Tibial nerve (tissue), 4 donors: Measurements from ENCODE around the gene LRP1. TPM values are rescaled to one million over a fixed set of nuclear protein-coding genes. Genes with fewer than 3 reads are reported as not detected.

Experiments used
- DNase-seq, 2 donors: peaks; one replicate each; pipeline ENCODE4 v3.0.0-alpha.2; 2019; ENCODE audit warnings: low spot score in 2 of 2
- H3K27ac ChIP-seq, 4 donors: fragments of 200-600 bp; sonication (generic) in 3 of 4; one replicate each; pipeline ENCODE4 v1.5.1; 2017 to 2019; ENCODE audit warnings: mild to moderate bottlenecking in 1 of 4
- H3K27me3 ChIP-seq, 2 donors: fragments of 200-600 bp; sonication (generic) in 1 of 2; one replicate each; pipeline versions ENCODE4 v1.5.1 to v1.6.0; 2017 to 2019
- H3K36me3 ChIP-seq, 3 donors: fragments of 200-600 bp; sonication (generic); one replicate each; pipeline ENCODE4 v1.5.1; 2018 to 2019
- H3K4me1 ChIP-seq, 4 donors: fragments of 200-600 bp; sonication (generic) in 3 of 4; one replicate each; pipeline ENCODE4 v1.5.1; 2017 to 2019
- H3K4me3 ChIP-seq, 4 donors: fragments of 200-600 bp; sonication (generic) in 3 of 4; one replicate each; pipeline ENCODE4 v1.5.1; 2017 to 2019; ENCODE audit warnings: mild to moderate bottlenecking in 1 of 4, moderate library complexity in 1 of 4
- H3K9me3 ChIP-seq, 4 donors: fragments of 200-600 bp; sonication (generic) in 3 of 4; one replicate each; pipeline ENCODE4 v1.5.1; 2017 to 2019
- CTCF ChIP-seq, 5 experiments: fragments of 200-600 bp in 3 of 5; fragments of 450-650 bp in 2 of 5; sonication (generic) in 3 of 5; IDR thresholded peaks; one replicate each; pipeline ENCODE4 v1.5.1; 2016 to 2019; ENCODE audit warnings: antibody characterized with exemption in 5 of 5, mild to moderate bottlenecking in 3 of 5, moderate library complexity in 2 of 5
- EP300 ChIP-seq, 2 donors: sonication (generic); formaldehyde crosslinking; IDR thresholded peaks; one replicate each; pipeline ENCODE4 v1.6.1; 2017; ENCODE audit warnings: antibody characterized with exemption in 2 of 2, mild to moderate bottlenecking in 1 of 2
- POLR2A ChIP-seq, 2 donors: fragments of 450-650 bp; IDR thresholded peaks; one replicate each; pipeline ENCODE4 v1.6.1; 2017; ENCODE audit warnings: antibody characterized with exemption in 2 of 2, mild to moderate bottlenecking in 2 of 2, moderate library complexity in 2 of 2
- WGBS, 2 donors: methylation state at CpG; one replicate each; pipeline ENCODE4 v1.1.5; 2018; 5-methylcytosine and 5-hydroxymethylcytosine counted together
- total RNA-seq, 4 donors: library from RNA; depleted of rRNA; stranded (reverse); fragments of >200 nt; gene quantifications; one replicate each; pipeline ENCODE4 v1.1.0, GENCODE V29; 2016

Gene LRP1
- total RNA-seq, 4 donors from 2014 or later: 410 to 653 (median 527) TPM

GRCh38 chr12:57239587-57240065 is 111.3 kb downstream of the LRP1 start:
- no peak for TF ChIP-seq POLR2A (IDR thresholded peaks at IDR 0.05)
- no peak for TF ChIP-seq CTCF (IDR thresholded peaks at IDR 0.05)
- no peak for TF ChIP-seq EP300 (IDR thresholded peaks at IDR 0.05)
- peaks cover 5 to 96% (median 66%) of the 10 kb centered on the region in 4 donors for H3K4me1 ChIP-seq
- H3K27me3 ChIP-seq: peaks cover 8 to 80% of the 10 kb centered on the region in 2 donors

GRCh38 chr12:57240066-57240921 is 112.0 kb downstream of the LRP1 start:
- TF ChIP-seq CTCF (IDR thresholded peaks at IDR 0.05) (peak in 1 of 5 experiments; percentile 8), POLR2A (IDR thresholded peaks at IDR 0.05) (no peak), EP300 (IDR thresholded peaks at IDR 0.05) (no peak)
- 1 to 2% methylated on average over 59 to 62 of the region's 72 CpGs for WGBS, 2 donors
- no peak for DNase-seq
- Histone ChIP-seq H3K4me1 (peaks cover 5 to 90% (median 62%) of the 10 kb centered on the region in 4 donors), H3K27ac (no peak overlapping the region), H3K36me3 (no peaks in the 10 kb centered on the region), H3K4me3 (peak overlapping the region; percentile 10 to 55 (median 46)), H3K9me3 (no peaks in the 10 kb centered on the region), H3K27me3 (peaks cover 8 to 80% of the 10 kb centered on the region in 2 donors)

More at GRCh38 chr12:57239587-57240065, 111.3 kb downstream of the LRP1 start:
- no peak for DNase-seq
- H3K4me3 ChIP-seq: peak overlapping the region in 3 of 4 donors; percentile 10 to 55 (median 45)
- H3K9me3 ChIP-seq: no peaks in the 10 kb centered on the region
- no peak overlapping the region for H3K27ac ChIP-seq
- H3K36me3 ChIP-seq: peaks cover 0 to 3% (median 0%) of the 10 kb centered on the region in 3 donors
- 2% methylated on average over 14 of the region's 14 CpGs for WGBS, 2 donors

GRCh38 chr12:57240926-57241401 is 112.7 kb downstream of the LRP1 start:
- no peak for DNase-seq
- Histone ChIP-seq H3K36me3 (no peaks in the 10 kb centered on the region), H3K27me3 (peaks cover 8 to 80% of the 10 kb centered on the region in 2 donors), H3K27ac (no peak overlapping the region), H3K9me3 (no peaks in the 10 kb centered on the region), H3K4me3 (peak overlapping the region in 1 of 4 donors; percentile 55), H3K4me1 (peaks cover 5 to 83% (median 60%) of the 10 kb centered on the region in 4 donors)
- TF ChIP-seq POLR2A (IDR thresholded peaks at IDR 0.05) (no peak), CTCF (IDR thresholded peaks at IDR 0.05) (no peak), EP300 (IDR thresholded peaks at IDR 0.05) (no peak)
- WGBS, 2 donors: 16 to 19% methylated on average over 10 to 19 of the region's 19 CpGs

GRCh38 chr12:57241402-57242310 is 113.4 kb downstream of the LRP1 start:
- no peak for DNase-seq
- Histone ChIP-seq H3K4me1 (peaks cover 5 to 76% (median 56%) of the 10 kb centered on the region in 4 donors), H3K27ac (no peak overlapping the region), H3K4me3 (no peak overlapping the region), H3K9me3 (no peaks in the 10 kb centered on the region), H3K36me3 (peaks cover 0 to 2% (median 0%) of the 10 kb centered on the region in 3 donors), H3K27me3 (peaks cover 8 to 75% of the 10 kb centered on the region in 2 donors)
- no peak for TF ChIP-seq EP300 (IDR thresholded peaks at IDR 0.05)
- no peak for TF ChIP-seq POLR2A (IDR thresholded peaks at IDR 0.05)
- no peak for TF ChIP-seq CTCF (IDR thresholded peaks at IDR 0.05)
- WGBS, 2 donors: 10 to 14% methylated on average over 48 of the region's 48 CpGs
